B cell (primary cell): ENCODE measurements around the gene E2F6. TPM values are rescaled to one million over a fixed set of nuclear protein-coding genes. Genes with fewer than 3 reads are reported as not detected.

Source experiments
- ATAC-seq: fragments of 200-7000 bp; cut with Tn5 transposase; one replicate; pipeline ENCODE4 v1.10.0; 2021; ENCODE audit warnings: low read depth, mild to moderate bottlenecking, moderate number of reproducible peaks, moderate library complexity
- CTCF ChIA-PET: fragments of 350-600 bp; sonication (Branson Sonifier 250); formaldehyde crosslinking; loops from one replicate; lab custom pipeline; 2021; ENCODE audit warnings: antibody characterized with exemption, inconsistent platforms; lab: Charles Lee
- POLR2A ChIA-PET: fragments of 350-600 bp; sonication (Branson Sonifier 250); formaldehyde crosslinking; loops from one replicate; lab custom pipeline; 2021; ENCODE audit warnings: antibody characterized with exemption; lab: Charles Lee
- DNase-seq: peaks from one replicate; pipeline ENCODE4 v3.0.0; 2013
- H2AFZ ChIP-seq: 2 replicates; pipeline ENCODE4 v1.6.1; 2012; ENCODE audit warnings: mild to moderate bottlenecking, low read depth, low read length; ENCODE audit not compliant: insufficient read depth, poor library complexity, severe bottlenecking
- H3K27ac ChIP-seq, 2 donors: 1 replicate in 1 of 2; 2 replicates in 1 of 2; pipeline ENCODE4 v1.5.1; 2012 to 2013; ENCODE audit warnings: low read length in 2 of 2, mild to moderate bottlenecking in 2 of 2, moderate library complexity in 1 of 2
- H3K27me3 ChIP-seq, 4 experiments: fragments of 200-600 bp in 1 of 4; sonication (generic) in 1 of 4; replicated peaks in 1 of 4; 1 replicate in 2 of 4; 2 replicates in 2 of 4; pipeline versions ENCODE4 v1.6.1 to v1.7.0; 2013 to 2016; ENCODE audit warnings: low read length in 3 of 4, mild to moderate bottlenecking in 2 of 4, mixed read lengths in 1 of 4, moderate library complexity in 1 of 4; ENCODE audit not compliant: insufficient read depth in 4 of 4, control insufficient read depth in 3 of 4; ENCODE audit errors: control extremely low read depth in 1 of 4
- H3K36me3 ChIP-seq, 2 experiments: replicated peaks in 1 of 2; 1 replicate in 1 of 2; 2 replicates in 1 of 2; pipeline versions ENCODE4 v1.6.1 to v1.7.1; 2013; ENCODE audit warnings: low read length in 1 of 2; ENCODE audit not compliant: insufficient read depth in 2 of 2, control insufficient read depth in 1 of 2; ENCODE audit errors: control extremely low read depth in 1 of 2, extremely low read depth in 1 of 2
- H3K4me1 ChIP-seq, 2 donors: fragments of 200-600 bp in 1 of 2; sonication (generic) in 1 of 2; 1 replicate in 1 of 2; 2 replicates in 1 of 2; pipeline versions ENCODE4 v1.5.1 to v1.6.1; 2013 to 2017; ENCODE audit warnings: low read length in 2 of 2; ENCODE audit not compliant: control insufficient read depth in 2 of 2, insufficient read depth in 2 of 2
- H3K4me2 ChIP-seq: replicated peaks from 2 replicates; pipeline ENCODE3; 2012; ENCODE audit warnings: mild to moderate bottlenecking, low read depth, low read length; ENCODE audit not compliant: poor library complexity, severe bottlenecking
- H3K4me3 ChIP-seq, 5 experiments: fragments of 200-600 bp in 1 of 5; sonication (generic) in 1 of 5; 1 replicate in 3 of 5; 2 replicates in 2 of 5; pipeline versions ENCODE4 v1.5.1 to v1.7.0; 2011 to 2016; ENCODE audit warnings: low read length in 4 of 5, mild to moderate bottlenecking in 4 of 5, low read depth in 2 of 5, control low read depth in 1 of 5, moderate library complexity in 1 of 5; ENCODE audit not compliant: insufficient read depth in 1 of 5; ENCODE audit errors: control extremely low read depth in 1 of 5, extremely low read depth in 1 of 5
- H3K79me2 ChIP-seq: fragments of 200-600 bp; sonication (generic); one replicate; pipeline ENCODE4 v1.6.0; 2016; ENCODE audit warnings: low read length; ENCODE audit not compliant: control insufficient read depth, insufficient read depth
- H3K9ac ChIP-seq: fragments of 200-600 bp; sonication (generic); 2 replicates; pipeline ENCODE4 v1.6.1; 2017; ENCODE audit warnings: mild to moderate bottlenecking, low read length, moderate library complexity
- H3K9me3 ChIP-seq, 3 donors: one replicate each; pipeline versions ENCODE4 v1.6.1 to v1.7.1; 2013; ENCODE audit warnings: low read length in 2 of 3; ENCODE audit not compliant: control insufficient read depth in 2 of 3, insufficient read depth in 1 of 3; ENCODE audit errors: control extremely low read depth in 1 of 3
- H4K20me1 ChIP-seq: 2 replicates; pipeline ENCODE4 v1.6.0; 2012; ENCODE audit warnings: mild to moderate bottlenecking, low read length; ENCODE audit not compliant: insufficient read depth, control insufficient read depth, poor library complexity, severe bottlenecking
- H3K27ac Mint-ChIP-seq: one replicate; pipeline ENCODE4 v1.8.0; 2021; ENCODE audit warnings: mixed read lengths
- H3K27me3 Mint-ChIP-seq: one replicate; pipeline ENCODE4 v1.8.0; 2021; ENCODE audit warnings: mixed read lengths
- H3K4me1 Mint-ChIP-seq: one replicate; pipeline ENCODE4 v1.8.0; 2021; ENCODE audit warnings: mixed read lengths
- H3K4me3 Mint-ChIP-seq: one replicate; pipeline ENCODE4 v1.8.0; 2021; ENCODE audit warnings: mixed read lengths
- H3K9me3 Mint-ChIP-seq: one replicate; pipeline ENCODE4 v1.8.0; 2022; ENCODE audit warnings: mixed read lengths; ENCODE audit not compliant: insufficient read depth
- CTCF ChIP-seq: fragments of 200-600 bp; IDR thresholded peaks from one replicate; pipeline ENCODE4 v1.8.0; 2022; ENCODE audit warnings: antibody characterized with exemption, mild to moderate bottlenecking
- EZH2 ChIP-seq: IDR thresholded peaks from 2 replicates; pipeline ENCODE4 v1.6.1; 2012; ENCODE audit warnings: borderline replicate concordance, low read depth, mild to moderate bottlenecking, moderate library complexity, low read length; ENCODE audit not compliant: insufficient read depth, poor library complexity, severe bottlenecking
- WGBS: methylation state at CpG from one replicate; pipeline ENCODE4 v1.1.5; 2013; ENCODE audit warnings: missing lambda C conversion rate; ENCODE audit not compliant: insufficient coverage; 5-methylcytosine and 5-hydroxymethylcytosine counted together
- intact Hi-C: fragments of 100-400 bp; cut with micrococcal nuclease; formaldehyde crosslinking; loops from one replicate; pipeline ENCODE4 v1.10.0; 2022
- polyA plus RNA-seq: library from polyadenylated mRNA; depleted of rRNA; stranded (reverse); fragments of >200 nt; gene quantifications from 2 replicates; pipeline ENCODE4 v1.2.3, GENCODE V29; 2012
- total RNA-seq, 2 donors: library from RNA; stranded (reverse); fragments of 120-200 nt in 1 of 2; gene quantifications; 1 replicate in 1 of 2; 2 replicates in 1 of 2; pipeline versions ENCODE4 v1.2.3 to v1.2.4, GENCODE V29; 2013 to 2022

The E2F6 gene
- total and polyA plus RNA-seq, 2 donors (not counting 1 experiment from before 2014, with no cell fraction given): 2.0 to 10.0 TPM

- Histone ChIP-seq H2AFZ (no peak overlapping the region), H3K36me3 (no peaks in the 10 kb centered on the region), H3K4me2 (no peak overlapping the region), H3K4me1 (no peaks in the 10 kb centered on the region), H3K27ac (no peak overlapping the region), H3K79me2 (no peaks in the 10 kb centered on the region), H3K9me3 (no peaks in the 10 kb centered on the region), H3K4me3 (no peak overlapping the region), H3K27me3 (no peaks in the 10 kb centered on the region), H4K20me1 (no peaks in the 10 kb centered on the region), H3K9ac (no peak overlapping the region)
- ATAC-seq (no peak), DNase-seq (no peak)
- TF ChIP-seq EZH2 (no peak), CTCF (no peak)
- intact Hi-C loops: no loop called here
- 90% methylated on average over 7 of the region's 8 CpGs for WGBS
- Mint-ChIP-seq H3K4me3 (no peak overlapping the region), H3K4me1 (no peaks in the 10 kb centered on the region), H3K9me3 (no peaks in the 10 kb centered on the region), H3K27me3 (no peaks in the 10 kb centered on the region), H3K27ac (no peak overlapping the region)
- ChIA-PET CTCF (no interaction called here), POLR2A (no interaction called here)
Measured at GRCh38 chr2:11435036-11435435, 30.9 kb downstream of the E2F6 start.

GRCh38 chr2:11434443-11434842 lies 31.5 kb downstream of the E2F6 start:
- no peak overlapping the region for H3K4me3 ChIP-seq

More at GRCh38 chr2:11434443-11434842, 31.5 kb downstream of the E2F6 start:
- no peak overlapping the region for H3K27ac ChIP-seq
- H3K4me1 ChIP-seq: no peaks in the 10 kb centered on the region
- H3K4me3 Mint-ChIP-seq: no peak overlapping the region
- CTCF ChIA-PET: no interaction called here
- no peak for TF ChIP-seq CTCF
- no peak for TF ChIP-seq EZH2
- no peaks in the 10 kb centered on the region for H3K27me3 ChIP-seq
- H3K9me3 Mint-ChIP-seq: no peaks in the 10 kb centered on the region
- intact Hi-C loops: no loop called here
- H4K20me1 ChIP-seq: no peaks in the 10 kb centered on the region
- H3K79me2 ChIP-seq: no peaks in the 10 kb centered on the region
- H2AFZ ChIP-seq: no peak overlapping the region
- H3K4me2 ChIP-seq: no peak overlapping the region
- no peak for DNase-seq
- ATAC-seq: no peak
- H3K9ac ChIP-seq: no peak overlapping the region
- no peaks in the 10 kb centered on the region for H3K4me1 Mint-ChIP-seq
- POLR2A ChIA-PET: no interaction called here
- 95% methylated on average over 4 of the region's 7 CpGs for WGBS
- no peaks in the 10 kb centered on the region for H3K27me3 Mint-ChIP-seq
- H3K9me3 ChIP-seq: no peaks in the 10 kb centered on the region
- H3K36me3 ChIP-seq: no peaks in the 10 kb centered on the region
- H3K27ac Mint-ChIP-seq: no peak overlapping the region
